Vagina (tissue), 2 donors: ENCODE data around the gene NOP56. TPM values are rescaled to one million over a fixed set of nuclear protein-coding genes. Genes with fewer than 3 reads are reported as not detected.

Source experiments
- DNase-seq, 2 donors: peaks; one replicate each; pipeline ENCODE4 v3.0.0-alpha.2; 2017; ENCODE audit errors: extremely low spot score in 2 of 2
- H3K27ac ChIP-seq: fragments of 200-600 bp; sonication (generic); one replicate; pipeline ENCODE4 v1.5.1; 2019
- H3K27me3 ChIP-seq: fragments of 200-600 bp; sonication (generic); one replicate; pipeline ENCODE4 v1.5.1; 2019
- H3K36me3 ChIP-seq, 2 donors: fragments of 200-600 bp; sonication (generic); one replicate each; pipeline ENCODE4 v1.5.1; 2017 to 2019
- H3K4me1 ChIP-seq: fragments of 200-600 bp; sonication (generic); one replicate; pipeline ENCODE4 v1.5.1; 2019
- H3K4me3 ChIP-seq, 2 donors: fragments of 200-600 bp; sonication (generic); 1 replicate in 1 of 2; 2 replicates in 1 of 2; pipeline ENCODE4 v1.5.1; 2016 to 2019
- H3K9me3 ChIP-seq: fragments of 200-600 bp; sonication (generic); one replicate; pipeline ENCODE4 v1.5.1; 2019
- CTCF ChIP-seq, 3 experiments: fragments of 450-650 bp in 2 of 3; fragments of 200-600 bp in 1 of 3; sonication (generic) in 1 of 3; IDR thresholded peaks; one replicate each; pipeline ENCODE4 v1.5.1; 2017 to 2019; ENCODE audit warnings: antibody characterized with exemption in 3 of 3, mild to moderate bottlenecking in 2 of 3, moderate library complexity in 2 of 3
- POLR2A ChIP-seq, 2 donors: fragments of 450-650 bp; IDR thresholded peaks; one replicate each; pipeline ENCODE4 v1.6.1; 2017; ENCODE audit warnings: antibody characterized with exemption in 2 of 2, mild to moderate bottlenecking in 2 of 2, moderate library complexity in 2 of 2
- POLR2AphosphoS5 ChIP-seq, 2 donors: sonication (generic); formaldehyde crosslinking; IDR thresholded peaks; one replicate each; pipeline ENCODE4 v1.9.0; 2017; ENCODE audit warnings: antibody characterized with exemption in 2 of 2, mild to moderate bottlenecking in 2 of 2, low read depth in 1 of 2; ENCODE audit not compliant: insufficient read depth in 1 of 2
- intact Hi-C: fragments of 100-400 bp; cut with DNase I; formaldehyde crosslinking; loops from one replicate; pipeline ENCODE4 v1.15.1; 2023
- total RNA-seq: library from RNA; depleted of rRNA; stranded (reverse); fragments of >200 nt; gene quantifications from one replicate; pipeline ENCODE4 v1.2.3, GENCODE V29; 2016

NOP56 gene
- total RNA-seq, 1 donor from 2014 or later = 87.7 TPM

- TF ChIP-seq POLR2AphosphoS5 (IDR thresholded peaks at IDR 0.05; ENCODE audit: insufficient read depth in 1 of 2, low read depth in 1 of 2) (no peak), CTCF (IDR thresholded peaks at IDR 0.05) (no peak), POLR2A (IDR thresholded peaks at IDR 0.05) (no peak)
- Histone ChIP-seq H3K9me3 (no peaks in the 10 kb centered on the region), H3K36me3 (no peaks in the 10 kb centered on the region), H3K27me3 (no peaks in the 10 kb centered on the region), H3K4me3 (no peak overlapping the region), H3K27ac (no peak overlapping the region), H3K4me1 (no peaks in the 10 kb centered on the region)
- no peak for DNase-seq
- intact Hi-C loops = no loop called here
Measured at GRCh38 chr20:2640260-2640659, 12.2 kb upstream of the NOP56 start.

GRCh38 chr20:2640899-2641298, 11.5 kb upstream of the NOP56 start:
- TF ChIP-seq POLR2A (IDR thresholded peaks at IDR 0.05) (no peak), POLR2AphosphoS5 (IDR thresholded peaks at IDR 0.05; ENCODE audit: insufficient read depth in 1 of 2, low read depth in 1 of 2) (no peak), CTCF (IDR thresholded peaks at IDR 0.05) (no peak)

GRCh38 chr20:2643708-2644107, 8.7 kb upstream of the NOP56 start:
- Histone ChIP-seq H3K9me3 (no peaks in the 10 kb centered on the region), H3K4me1 (no peaks in the 10 kb centered on the region), H3K36me3 (no peaks in the 10 kb centered on the region), H3K27ac (no peak overlapping the region), H3K27me3 (no peaks in the 10 kb centered on the region), H3K4me3 (no peak overlapping the region)
- no peak for TF ChIP-seq POLR2AphosphoS5 (IDR thresholded peaks at IDR 0.05; ENCODE audit: insufficient read depth in 1 of 2, low read depth in 1 of 2)
- TF ChIP-seq POLR2A (IDR thresholded peaks at IDR 0.05) = no peak
- no peak for TF ChIP-seq CTCF (IDR thresholded peaks at IDR 0.05)
- intact Hi-C loops = no loop called here
- DNase-seq = no peak

More at GRCh38 chr20:2640899-2641298, 11.5 kb upstream of the NOP56 start:
- Histone ChIP-seq H3K27ac (no peak overlapping the region), H3K4me3 (no peak overlapping the region), H3K27me3 (no peaks in the 10 kb centered on the region), H3K36me3 (no peaks in the 10 kb centered on the region), H3K9me3 (no peaks in the 10 kb centered on the region), H3K4me1 (no peaks in the 10 kb centered on the region)
- intact Hi-C loops = no loop called here
- DNase-seq = no peak

GRCh38 chr20:2652724-2653555, 508 bp downstream of the NOP56 start:
- intact Hi-C loops = loop anchor here (10.0 kb wide), 1 partner anchor 118 kb away; the partner anchor contains the start of gene TMC2
- Histone ChIP-seq H3K9me3 (no peaks in the 10 kb centered on the region), H3K36me3 (peaks cover 3 to 39% of the 10 kb centered on the region in 2 donors), H3K4me3 (peak overlapping the region; percentile 54 to 91), H3K27ac (peak overlapping the region; percentile 89), H3K27me3 (no peaks in the 10 kb centered on the region), H3K4me1 (peaks cover 28% of the 10 kb centered on the region)
- TF ChIP-seq CTCF (IDR thresholded peaks at IDR 0.05) (no peak), POLR2AphosphoS5 (IDR thresholded peaks at IDR 0.05; ENCODE audit: insufficient read depth in 1 of 2, low read depth in 1 of 2) (peak in 1 of 2 donors; percentile 27), POLR2A (IDR thresholded peaks at IDR 0.05) (no peak)
- DNase-seq = no peak
